ENCODE results near the gene LHX3. TPM values are rescaled to one million over a fixed set of nuclear protein-coding genes. Genes with fewer than 3 reads are reported as not detected.

The LHX3 gene
- total and polyA plus RNA-seq, 4 donors: not detected

GRCh38 chr9:136247551-136247916 is 42.6 kb upstream of the LHX3 start:
- H3K4me3 ChIP-seq: no peak overlapping the region
- no peaks in the 10 kb centered on the region for H3K9me3 ChIP-seq (ENCODE audit: control insufficient read depth in 4 of 4, insufficient read depth in 3 of 4, low read length in 3 of 4)
- WGBS, 2 donors: 61 to 74% methylated on average over 8 of the region's 9 CpGs
- H3K27me3 ChIP-seq (ENCODE audit: control insufficient read depth in 3 of 3, insufficient read depth in 3 of 3, low read length in 2 of 3): peaks cover 0 to 3% (median 2%) of the 10 kb centered on the region in 3 donors
- no peak overlapping the region for H3K9ac ChIP-seq (ENCODE audit: insufficient read depth in 1 of 2, low read length in 2 of 2)
- ATAC-seq (ENCODE audit: insufficient read depth, low FRiP score) (no peak), DNase-seq (no peak)
- TF ChIP-seq CTCF (IDR thresholded peaks at IDR 0.05; ENCODE audit: control extremely low read depth, extremely low read depth): no peak
- H3K4me1 ChIP-seq (ENCODE audit: control insufficient read depth in 5 of 5, insufficient read depth in 5 of 5, low read length in 5 of 5): peaks cover 6 to 13% (median 8%) of the 10 kb centered on the region in 5 donors
- H3K27ac ChIP-seq (ENCODE audit: low read depth in 1 of 2, low read length in 1 of 2): no peak overlapping the region
- H3K36me3 ChIP-seq (ENCODE audit: control insufficient read depth in 4 of 4, insufficient read depth in 4 of 4, low read length in 4 of 4): no peaks in the 10 kb centered on the region

GRCh38 chr9:136246849-136247550 is 42.1 kb upstream of the LHX3 start:
- peaks cover 0 to 3% (median 2%) of the 10 kb centered on the region in 3 donors for H3K27me3 ChIP-seq (ENCODE audit: control insufficient read depth in 3 of 3, insufficient read depth in 3 of 3, low read length in 2 of 3)
- H3K4me1 ChIP-seq (ENCODE audit: control insufficient read depth in 5 of 5, insufficient read depth in 5 of 5, low read length in 5 of 5): peaks cover 6 to 13% (median 10%) of the 10 kb centered on the region in 5 donors
- no peak overlapping the region for H3K9ac ChIP-seq (ENCODE audit: insufficient read depth in 1 of 2, low read length in 2 of 2)
- no peak overlapping the region for H3K4me3 ChIP-seq
- H3K27ac ChIP-seq (ENCODE audit: low read depth in 1 of 2, low read length in 1 of 2): no peak overlapping the region
- no peaks in the 10 kb centered on the region for H3K9me3 ChIP-seq (ENCODE audit: control insufficient read depth in 4 of 4, insufficient read depth in 3 of 4, low read length in 3 of 4)
- H3K36me3 ChIP-seq (ENCODE audit: control insufficient read depth in 4 of 4, insufficient read depth in 4 of 4, low read length in 4 of 4): no peaks in the 10 kb centered on the region
- ATAC-seq (ENCODE audit: insufficient read depth, low FRiP score) (no peak), DNase-seq (no peak)
- no peak for TF ChIP-seq CTCF (IDR thresholded peaks at IDR 0.05; ENCODE audit: control extremely low read depth, extremely low read depth)
- 79 to 80% methylated on average over 26 of the region's 26 CpGs for WGBS, 2 donors

- no peak for TF ChIP-seq CTCF (IDR thresholded peaks at IDR 0.05; ENCODE audit: control extremely low read depth, extremely low read depth)
- peak; percentile 79 to 90 (median 88) for DNase-seq
- Histone ChIP-seq H3K36me3 (ENCODE audit: control insufficient read depth in 4 of 4, insufficient read depth in 4 of 4, low read length in 4 of 4) (no peaks in the 10 kb centered on the region), H3K9me3 (ENCODE audit: control insufficient read depth in 4 of 4, insufficient read depth in 3 of 4, low read length in 3 of 4) (no peaks in the 10 kb centered on the region), H3K4me1 (ENCODE audit: control insufficient read depth in 5 of 5, insufficient read depth in 5 of 5, low read length in 5 of 5) (peaks cover 6 to 13% (median 10%) of the 10 kb centered on the region in 5 donors), H3K9ac (ENCODE audit: insufficient read depth in 1 of 2, low read length in 2 of 2) (peak within 1 kb of the TSS in 1 of 2 donors; percentile 52), H3K27me3 (ENCODE audit: control insufficient read depth in 3 of 3, insufficient read depth in 3 of 3, low read length in 2 of 3) (peaks cover 0 to 3% (median 2%) of the 10 kb centered on the region in 3 donors), H3K27ac (ENCODE audit: low read depth in 1 of 2, low read length in 1 of 2) (peak within 1 kb of the TSS in 1 of 2 donors; percentile 21), H3K4me3 (peak within 1 kb of the TSS; percentile 86)
- WGBS, 2 donors: 0 to 1% methylated on average over 74 to 112 of the region's 112 CpGs
- ATAC-seq (ENCODE audit: insufficient read depth, low FRiP score): peak; percentile 90
Measured at GRCh38 chr9:136245219-136246150, 40.6 kb upstream of the LHX3 start, which contains the start of gene QSOX2. TSS of gene QSOX2 (minus strand) at chr9:136245812. CDS start at chr9:136245803, 9 bp downstream.
